HCT116 (cell line): ENCODE data around the gene MAX.

Experiments used
- CTCF ChIP-seq, 3 experiments: fragments of 200-600 bp in 1 of 3; sonication (generic) in 1 of 3; IDR thresholded peaks in 2 of 3; conservative IDR thresholded peaks in 1 of 3; 2 replicates each; pipeline ENCODE4 v1.5.1; 2012 to 2017; ENCODE audit warnings: low read depth in 2 of 3, low read length in 2 of 3, antibody characterized with exemption in 1 of 3, borderline replicate concordance in 1 of 3, control low read depth in 1 of 3, mild to moderate bottlenecking in 1 of 3, mixed read lengths in 1 of 3, mixed run types in 1 of 3, moderate library complexity in 1 of 3; ENCODE audit not compliant: insufficient read depth in 1 of 3
- EZH2 ChIP-seq: fragments of 200-600 bp; sonication (generic); IDR thresholded peaks from 2 replicates; pipeline ENCODE4 v1.6.1; 2017; ENCODE audit warnings: antibody characterized with exemption, mixed run types
- POLR2A ChIP-seq: IDR thresholded peaks from 2 replicates; pipeline ENCODE4 v1.7.0; 2011; ENCODE audit warnings: borderline replicate concordance; ENCODE audit not compliant: insufficient read depth, insufficient read length; ENCODE audit errors: extremely low read depth
- POLR2AphosphoS5 ChIP-seq: IDR thresholded peaks from 2 replicates; pipeline ENCODE4 v1.6.1; 2011; ENCODE audit warnings: mild to moderate bottlenecking, low read depth, low read length, moderate library complexity
- RAD21 ChIP-seq: IDR thresholded peaks from 2 replicates; pipeline ENCODE4 v1.6.1; 2012; ENCODE audit warnings: low read depth, mild to moderate bottlenecking
- YY1 ChIP-seq: IDR thresholded peaks from 2 replicates; pipeline ENCODE4 v1.6.1; 2011; ENCODE audit warnings: low read length, low read depth, moderate library complexity, mild to moderate bottlenecking; ENCODE audit not compliant: insufficient replicate concordance; ENCODE audit errors: extremely low read depth
- ZBTB33 ChIP-seq: IDR thresholded peaks from 2 replicates; pipeline ENCODE4 v1.6.1; 2011; ENCODE audit warnings: mild to moderate bottlenecking, low read length, moderate library complexity; ENCODE audit not compliant: insufficient replicate concordance; ENCODE audit errors: extremely low read depth
- ZFX ChIP-seq: fragments of 450-650 bp; IDR thresholded peaks from 2 replicates; pipeline ENCODE4 v1.6.1; 2017

DNA sequence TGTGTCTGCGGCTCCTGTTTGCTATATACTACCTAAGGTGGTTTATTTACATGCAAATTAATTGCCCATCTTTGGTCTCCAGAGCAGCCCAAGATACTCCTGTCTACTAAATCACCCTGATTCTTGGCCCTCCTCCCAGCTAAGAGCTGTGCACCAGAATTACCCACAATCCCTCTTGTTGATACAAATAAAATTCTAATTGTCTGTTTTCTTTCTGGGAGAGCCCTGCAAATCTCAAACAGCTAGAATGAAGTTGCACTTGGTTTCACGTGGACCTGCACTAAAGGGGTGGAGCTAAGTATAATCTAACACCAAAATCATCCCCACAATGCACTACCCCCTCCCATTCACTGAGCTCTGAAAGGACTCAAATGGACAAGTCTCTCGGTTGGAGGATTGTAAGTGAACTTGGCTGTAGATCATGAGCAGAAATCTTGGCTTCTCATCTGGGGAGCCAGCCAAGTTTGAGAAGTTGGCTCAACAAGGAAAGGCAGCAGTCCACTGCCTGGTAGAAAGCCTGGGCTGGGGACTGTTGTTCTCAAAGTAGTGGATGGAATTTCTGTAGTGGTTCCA lies 6.6 kb downstream of the MAX start:
- TF ChIP-seq CTCF (IDR thresholded peaks at IDR 0.05 in 2 of 3, conservative IDR thresholded peaks at IDR 0.05 in 1 of 3; ENCODE audit: borderline replicate concordance in 1 of 3, insufficient read depth in 1 of 3, low read depth in 2 of 3, low read length in 2 of 3): no peak
- TF ChIP-seq ZBTB33: no peak
- no peak for TF ChIP-seq POLR2A
- no peak for TF ChIP-seq YY1
- TF ChIP-seq EZH2: no peak
- TF ChIP-seq ZFX: no peak
- TF ChIP-seq RAD21: no peak
- no peak for TF ChIP-seq POLR2AphosphoS5
